ENCODE results near the gene NDRG3.
A peak's percentile ranks its signal among the peaks of the same experiment; 100 is the strongest.
"Not testable (repeated sequence)": the region's sequence is repeated elsewhere in the genome, so short reads cannot be mapped to it uniquely, and the experiment has no call there.

Gene NDRG3

GRCh38 chr20:36638876-36639400, 107.0 kb downstream of the NDRG3 start:
- not testable (repeated sequence) for DNase-seq

GRCh38 chr20:36634342-36634741, 111.5 kb downstream of the NDRG3 start:
- DNase-seq = no peak

GRCh38 chr20:36633285-36633772, 112.6 kb downstream of the NDRG3 start:
- no peak for DNase-seq

GRCh38 chr20:36632487-36633284, 113.2 kb downstream of the NDRG3 start:
- DNase-seq = no peak

GRCh38 chr20:36632147-36632486, 113.8 kb downstream of the NDRG3 start:
- no peak for DNase-seq

GRCh38 chr20:36631646-36632045, 114.2 kb downstream of the NDRG3 start:
- no peak for DNase-seq

GRCh38 chr20:36629719-36630681, 115.9 kb downstream of the NDRG3 start:
- no peak for DNase-seq

GRCh38 chr20:36628076-36628475, 117.8 kb downstream of the NDRG3 start:
- no peak for DNase-seq

- no peak for DNase-seq
Measured at GRCh38 chr20:36624944-36625324, 121.0 kb downstream of the NDRG3 start.

GRCh38 chr20:36624068-36624943, 121.6 kb downstream of the NDRG3 start:
- no peak for DNase-seq

GRCh38 chr20:36623444-36623843, 122.4 kb downstream of the NDRG3 start:
- no peak for DNase-seq

- DNase-seq = no peak
Measured at GRCh38 chr20:36620917-36621316, 125.0 kb downstream of the NDRG3 start.

GRCh38 chr20:36614781-36615557, 130.9 kb downstream of the NDRG3 start:
- DNase-seq = no peak

GRCh38 chr20:36613974-36614373, 131.9 kb downstream of the NDRG3 start:
- DNase-seq = peak; percentile 69

GRCh38 chr20:36611625-36612024, 134.3 kb downstream of the NDRG3 start:
- DNase-seq = no peak

GRCh38 chr20:36608388-36608728, 137.5 kb downstream of the NDRG3 start:
- DNase-seq = not testable (repeated sequence)

- DNase-seq = no peak
Measured at GRCh38 chr20:36607586-36608387, 138.1 kb downstream of the NDRG3 start.

- peak; percentile 11 for DNase-seq
Measured at GRCh38 chr20:36606158-36607066, 139.5 kb downstream of the NDRG3 start.

- peak; percentile 97 for DNase-seq
Measured at GRCh38 chr20:36605399-36606157, 140.3 kb downstream of the NDRG3 start, which contains the start of gene RAB5IF. Gene RAB5IF, plus strand, starts transcription at chr20:36605779. Its CDS starts 173 bp downstream, at chr20:36605952.
